ENCODE results near the gene LYZL1. TPM values are rescaled to one million over a fixed set of nuclear protein-coding genes. Genes with fewer than 3 reads are reported as not detected.

LYZL1 gene
- total RNA-seq = not detected in 2 replicates

GRCh38 chr10:29288906-29289305 is at the start of gene LYZL1:
Gene LYZL1, plus strand, starts transcription at chr10:29289070. Its CDS starts 2,798 bp downstream, at chr10:29291868.

All from epithelial cell of umbilical artery (primary cell).